IMR-90 (cell line): ENCODE results near the gene ACTR5. TPM values are rescaled to one million over a fixed set of nuclear protein-coding genes. Genes with fewer than 3 reads are reported as not detected.

ENCODE experiments used
- ATAC-seq: fragments of 200-7000 bp; cut with Tn5 transposase; 2 replicates; pipeline ENCODE4 v1.9.1; 2020; ENCODE audit warnings: low read depth, mild to moderate bottlenecking, moderate library complexity
- BruUV-seq: library from RNA; stranded (reverse); fragments of 400-500 nt; replicated peaks from 2 replicates; lab custom pipeline; 2021; lab: Mats Ljungman, UMichigan
- CTCF ChIA-PET: fragments of 300-600 bp; formaldehyde crosslinking; extraction: SDS; loops from one replicate; lab custom pipeline; 2021; ENCODE audit warnings: antibody characterized with exemption; lab: Yijun Ruan, JAX
- POLR2A ChIA-PET: fragments of 300-600 bp; sonication (Branson Sonifier 250); formaldehyde crosslinking; loops from one replicate; lab custom pipeline; 2022; ENCODE audit warnings: antibody characterized with exemption; ENCODE audit not compliant: unreplicated experiment; lab: Charles Lee
- DNase-seq: peaks from one replicate; pipeline ENCODE4 v3.0.0; 2013
- H2AFZ ChIP-seq: replicated peaks from 2 replicates; pipeline ENCODE3; 2013; ENCODE audit warnings: low read length, mild to moderate bottlenecking; ENCODE audit not compliant: poor library complexity
- H2AK5ac ChIP-seq: 2 replicates; pipeline ENCODE4 v1.6.1; 2013; ENCODE audit warnings: low read depth, low read length, inconsistent platforms
- H2AK9ac ChIP-seq: replicated peaks from 2 replicates; pipeline ENCODE3; 2013; ENCODE audit warnings: mild to moderate bottlenecking, low read depth, low read length, moderate library complexity; ENCODE audit not compliant: poor library complexity
- H2BK120ac ChIP-seq: 2 replicates; pipeline ENCODE4 v1.6.1; 2013; ENCODE audit warnings: low read depth, low read length, inconsistent platforms
- H2BK15ac ChIP-seq: 3 replicates; pipeline ENCODE4 v1.6.1; 2013; ENCODE audit warnings: low read depth, low read length, inconsistent platforms
- H2BK20ac ChIP-seq: 2 replicates; pipeline ENCODE4 v1.6.1; 2013; ENCODE audit warnings: low read depth, mild to moderate bottlenecking, inconsistent platforms, low read length, moderate library complexity
- H2BK5ac ChIP-seq: 2 replicates; pipeline ENCODE4 v1.6.1; 2013; ENCODE audit warnings: mild to moderate bottlenecking, low read depth, low read length, inconsistent platforms; ENCODE audit not compliant: poor library complexity, severe bottlenecking
- H3K14ac ChIP-seq: replicated peaks from 2 replicates; pipeline ENCODE4 v1.6.1; 2013; ENCODE audit warnings: low read depth, low read length, inconsistent platforms
- H3K18ac ChIP-seq: 2 replicates; pipeline ENCODE4 v1.6.1; 2013; ENCODE audit warnings: low read depth, low read length, control low read depth
- H3K23ac ChIP-seq: 2 replicates; pipeline ENCODE4 v1.6.1; 2013; ENCODE audit warnings: low read depth, low read length, inconsistent platforms
- H3K27ac ChIP-seq: 2 replicates; pipeline ENCODE4 v1.5.1; 2013; ENCODE audit warnings: mild to moderate bottlenecking, control low read depth, low read length; ENCODE audit not compliant: insufficient read depth
- H3K27me3 ChIP-seq: 2 replicates; pipeline ENCODE4 v1.6.1; 2013; ENCODE audit warnings: low read length; ENCODE audit not compliant: control insufficient read depth, insufficient read depth
- H3K36me3 ChIP-seq: 2 replicates; pipeline ENCODE4 v1.6.1; 2013; ENCODE audit warnings: low read length, mixed read lengths; ENCODE audit not compliant: control insufficient read depth, insufficient read depth
- H3K4ac ChIP-seq: 2 replicates; pipeline ENCODE4 v1.6.1; 2013; ENCODE audit warnings: low read depth, low read length, inconsistent platforms
- H3K4me1 ChIP-seq: 2 replicates; pipeline ENCODE4 v1.6.1; 2013; ENCODE audit warnings: low read length, mixed read lengths; ENCODE audit not compliant: control insufficient read depth, insufficient read depth
- H3K4me2 ChIP-seq: 2 replicates; pipeline ENCODE4 v1.6.1; 2013; ENCODE audit warnings: low read depth, mild to moderate bottlenecking, control low read depth, low read length, moderate library complexity
- H3K4me3 ChIP-seq: 2 replicates; pipeline ENCODE4 v1.5.1; 2013; ENCODE audit warnings: low read depth, mild to moderate bottlenecking, control low read depth, low read length, moderate library complexity; ENCODE audit not compliant: insufficient read depth
- H3K56ac ChIP-seq: 2 replicates; pipeline ENCODE4 v1.6.1; 2013; ENCODE audit warnings: low read length, inconsistent platforms; ENCODE audit not compliant: insufficient read depth; ENCODE audit errors: extremely low read depth
- H3K79me1 ChIP-seq, 2 experiments: 2 replicates each; pipeline ENCODE4 v1.6.1; 2013; ENCODE audit warnings: low read length in 2 of 2, inconsistent platforms in 1 of 2, low read depth in 1 of 2
- H3K9ac ChIP-seq: 2 replicates; pipeline ENCODE4 v1.6.1; 2013; ENCODE audit warnings: low read depth, low read length, control low read depth
- H3K9me1 ChIP-seq: 2 replicates; pipeline ENCODE4 v1.6.1; 2013; ENCODE audit warnings: low read length, inconsistent platforms; ENCODE audit not compliant: insufficient read depth
- H3K9me3 ChIP-seq: 2 replicates; pipeline ENCODE4 v1.6.1; 2013; ENCODE audit warnings: low read length; ENCODE audit not compliant: control insufficient read depth, insufficient read depth
- H4K20me1 ChIP-seq: 2 replicates; pipeline ENCODE4 v1.6.1; 2013; ENCODE audit warnings: low read length, inconsistent platforms; ENCODE audit not compliant: insufficient read depth
- H4K5ac ChIP-seq: 2 replicates; pipeline ENCODE4 v1.6.1; 2013; ENCODE audit warnings: mild to moderate bottlenecking, low read depth, low read length, control low read depth
- H4K8ac ChIP-seq, 2 experiments: 2 replicates each; pipeline ENCODE4 v1.6.1; 2013; ENCODE audit warnings: low read depth in 2 of 2, low read length in 2 of 2, control low read depth in 1 of 2, inconsistent platforms in 1 of 2
- H4K91ac ChIP-seq: 2 replicates; pipeline ENCODE4 v1.6.1; 2013; ENCODE audit warnings: low read depth, low read length, inconsistent platforms; ENCODE audit not compliant: insufficient read depth
- BHLHE40 ChIP-seq: fragments of 150-350 bp; IDR thresholded peaks from 2 replicates; pipeline ENCODE4 v1.6.1; 2016; ENCODE audit warnings: mild to moderate bottlenecking, low read depth, low read length
- CEBPB ChIP-seq: IDR thresholded peaks from 2 replicates; pipeline ENCODE4 v1.6.1; 2012; ENCODE audit warnings: low read depth, low read length, improper control_type of control experiment
- CHD1 ChIP-seq: IDR thresholded peaks from 2 replicates; pipeline ENCODE4 v1.6.1; 2012; ENCODE audit warnings: low read depth, low read length, improper control_type of control experiment
- FOS ChIP-seq: fragments of 150-350 bp; IDR thresholded peaks from 2 replicates; pipeline ENCODE4 v1.6.1; 2016; ENCODE audit warnings: low read depth, low read length
- MAZ ChIP-seq: IDR thresholded peaks from 2 replicates; pipeline ENCODE4 v1.6.1; 2012; ENCODE audit warnings: low read depth, mild to moderate bottlenecking, low read length, improper control_type of control experiment, moderate library complexity, borderline replicate concordance
- MXI1 ChIP-seq: IDR thresholded peaks from 2 replicates; pipeline ENCODE4 v1.6.1; 2012; ENCODE audit warnings: low read depth, mild to moderate bottlenecking, low read length, moderate library complexity, borderline replicate concordance
- POLR2A ChIP-seq: IDR thresholded peaks from 2 replicates; pipeline ENCODE4 v1.6.1; 2012; ENCODE audit warnings: mild to moderate bottlenecking, low read depth, low read length
- RAD21 ChIP-seq: IDR thresholded peaks from 2 replicates; pipeline ENCODE4 v1.6.1; 2012; ENCODE audit warnings: low read length, improper control_type of control experiment
- RCOR1 ChIP-seq: IDR thresholded peaks from 2 replicates; pipeline ENCODE4 v1.6.1; 2012; ENCODE audit warnings: mild to moderate bottlenecking, low read length, improper control_type of control experiment; ENCODE audit not compliant: insufficient replicate concordance
- RFX5 ChIP-seq: IDR thresholded peaks from 2 replicates; pipeline ENCODE4 v1.8.0; 2012; ENCODE audit warnings: low read depth, mild to moderate bottlenecking, low read length, moderate library complexity
- SMC3 ChIP-seq: fragments of 150-350 bp; IDR thresholded peaks from 2 replicates; pipeline ENCODE4 v1.6.1; 2016; ENCODE audit warnings: low read depth, mild to moderate bottlenecking, antibody characterized with exemption, low read length, moderate library complexity
- WGBS, 2 experiments: methylation state at CpG; one replicate each; pipeline versions ENCODE4 v1.1.5 to v1.1.7; 2013; ENCODE audit warnings: missing lambda C conversion rate in 2 of 2; ENCODE audit not compliant: insufficient read length in 1 of 2; ENCODE audit errors: extremely low coverage in 2 of 2; 5-methylcytosine and 5-hydroxymethylcytosine counted together
- dilution Hi-C: fragments of 300-500 bp; cut with HindIII; formaldehyde crosslinking; loops from one replicate; pipeline ENCODE4 v1.14.3; 2018; ENCODE audit warnings: low sequenced_read_pairs; ENCODE audit not compliant: unreplicated experiment
- in situ Hi-C: fragments of 300-500 bp; cut with MboI; formaldehyde crosslinking; loops from 3 replicates; pipeline ENCODE4 v1.14.3; 2019; ENCODE audit warnings: low sequenced_read_pairs, inconsistent platforms, mixed read lengths
- intact Hi-C: fragments of 100-400 bp; cut with micrococcal nuclease; formaldehyde crosslinking; loops from 2 replicates; pipeline ENCODE4 v1.10.0; 2022
- polyA plus RNA-seq, 3 experiments: library from polyadenylated mRNA; depleted of rRNA; stranded (reverse); fragments of >200 nt; gene quantifications; 2 replicates each; pipeline ENCODE4 v1.2.3, GENCODE V29; 2012; ENCODE audit warnings: low replicate concordance in 1 of 3
- total RNA-seq: library from RNA; depleted of rRNA; stranded (reverse); fragments of >200 nt; gene quantifications from 2 replicates; pipeline ENCODE4 v1.2.3, GENCODE V29; 2012
- TF ChIP-seq, protein P1 (sequence below): conservative IDR thresholded peaks from 2 replicates; pipeline ENCODE4 v1.5.1; 2012; ENCODE audit warnings: mild to moderate bottlenecking, low read depth, low read length, improper control_type of control experiment
- TF ChIP-seq, protein P2 (sequence below): fragments of 150-350 bp; IDR thresholded peaks from 2 replicates; pipeline ENCODE4 v1.6.1; 2016; ENCODE audit warnings: low read depth, mild to moderate bottlenecking, low read length, moderate library complexity, borderline replicate concordance
- TF ChIP-seq, protein P3 (sequence below): fragments of 150-350 bp; IDR thresholded peaks from 2 replicates; pipeline ENCODE4 v1.6.1; 2017; ENCODE audit warnings: mild to moderate bottlenecking, antibody characterized with exemption, low read length, low read depth

The ACTR5 gene
- total and polyA plus RNA-seq, 2 of the 4 experiments (the other 2 are of a cell fraction) = 5.9 to 6.6 TPM

DNA sequence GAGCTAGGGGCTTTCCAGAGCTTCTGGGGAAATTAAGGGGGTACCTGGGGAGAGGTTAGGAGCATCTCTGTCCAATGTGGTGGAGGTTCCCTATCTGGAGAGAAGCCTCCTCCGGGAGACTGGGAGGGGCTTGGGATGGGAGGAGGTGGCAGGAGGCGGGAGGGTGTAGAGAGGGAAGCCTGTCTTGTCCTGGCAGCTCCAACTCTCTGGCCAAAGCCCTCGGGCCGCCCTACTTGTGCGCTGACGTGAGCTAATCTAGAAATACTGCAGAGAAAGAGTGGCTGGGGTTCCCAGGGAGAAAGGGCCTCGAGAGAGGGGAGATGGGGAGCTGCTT, 25.6 kb upstream of the ACTR5 start:
- Histone ChIP-seq H2BK120ac (no peak overlapping the region), H4K20me1 (peaks cover 6% of the 10 kb centered on the region), H4K8ac (no peak overlapping the region), H3K4ac (no peak overlapping the region), H2BK15ac (no peak overlapping the region), H3K56ac (no peak overlapping the region), H3K36me3 (no peaks in the 10 kb centered on the region), H2AFZ (no peak overlapping the region), H3K9me1 (no peaks in the 10 kb centered on the region), H4K91ac (no peak overlapping the region), H2AK9ac (no peak overlapping the region), H3K14ac (no peak overlapping the region), H3K9ac (no peak overlapping the region), H3K4me3 (no peak overlapping the region), H2AK5ac (no peak overlapping the region), H3K27me3 (peaks cover 85% of the 10 kb centered on the region), H3K4me1 (no peaks in the 10 kb centered on the region; the same call in 1 of the 2 replicates), H2BK20ac (no peak overlapping the region), H4K5ac (no peak overlapping the region), H2BK5ac (no peak overlapping the region), H3K18ac (no peak overlapping the region), H3K79me1 (no peaks in the 10 kb centered on the region), H3K4me2 (no peak overlapping the region), H3K23ac (no peak overlapping the region), H3K27ac (no peak overlapping the region), H3K9me3 (peaks cover 4% of the 10 kb centered on the region; the same call in 1 of the 2 replicates)
- ChIA-PET CTCF (no interaction called here), POLR2A (no interaction called here)
- in situ Hi-C loops (no loop called here), intact Hi-C loops (no loop called here), dilution Hi-C loops (no loop called here)
- DNase-seq (no peak), ATAC-seq (no peak)
- WGBS, 2 experiments = 0% methylated on average over 2 of the region's 7 CpGs; no CpG with 5 or more reads in 1 of the 2 experiments
- BruUV-seq = no TSS peak
- TF ChIP-seq POLR2A (no peak), RAD21 (no peak), CEBPB (no peak), RCOR1 (no peak), SMC3 (no peak), BHLHE40 (no peak), RFX5 (no peak), CHD1 (no peak), FOS (no peak), MXI1 (no peak), MAZ (no peak)
- TF ChIP-seq, protein P1, sequence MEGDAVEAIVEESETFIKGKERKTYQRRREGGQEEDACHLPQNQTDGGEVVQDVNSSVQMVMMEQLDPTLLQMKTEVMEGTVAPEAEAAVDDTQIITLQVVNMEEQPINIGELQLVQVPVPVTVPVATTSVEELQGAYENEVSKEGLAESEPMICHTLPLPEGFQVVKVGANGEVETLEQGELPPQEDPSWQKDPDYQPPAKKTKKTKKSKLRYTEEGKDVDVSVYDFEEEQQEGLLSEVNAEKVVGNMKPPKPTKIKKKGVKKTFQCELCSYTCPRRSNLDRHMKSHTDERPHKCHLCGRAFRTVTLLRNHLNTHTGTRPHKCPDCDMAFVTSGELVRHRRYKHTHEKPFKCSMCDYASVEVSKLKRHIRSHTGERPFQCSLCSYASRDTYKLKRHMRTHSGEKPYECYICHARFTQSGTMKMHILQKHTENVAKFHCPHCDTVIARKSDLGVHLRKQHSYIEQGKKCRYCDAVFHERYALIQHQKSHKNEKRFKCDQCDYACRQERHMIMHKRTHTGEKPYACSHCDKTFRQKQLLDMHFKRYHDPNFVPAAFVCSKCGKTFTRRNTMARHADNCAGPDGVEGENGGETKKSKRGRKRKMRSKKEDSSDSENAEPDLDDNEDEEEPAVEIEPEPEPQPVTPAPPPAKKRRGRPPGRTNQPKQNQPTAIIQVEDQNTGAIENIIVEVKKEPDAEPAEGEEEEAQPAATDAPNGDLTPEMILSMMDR = no peak
- TF ChIP-seq, protein P2, sequence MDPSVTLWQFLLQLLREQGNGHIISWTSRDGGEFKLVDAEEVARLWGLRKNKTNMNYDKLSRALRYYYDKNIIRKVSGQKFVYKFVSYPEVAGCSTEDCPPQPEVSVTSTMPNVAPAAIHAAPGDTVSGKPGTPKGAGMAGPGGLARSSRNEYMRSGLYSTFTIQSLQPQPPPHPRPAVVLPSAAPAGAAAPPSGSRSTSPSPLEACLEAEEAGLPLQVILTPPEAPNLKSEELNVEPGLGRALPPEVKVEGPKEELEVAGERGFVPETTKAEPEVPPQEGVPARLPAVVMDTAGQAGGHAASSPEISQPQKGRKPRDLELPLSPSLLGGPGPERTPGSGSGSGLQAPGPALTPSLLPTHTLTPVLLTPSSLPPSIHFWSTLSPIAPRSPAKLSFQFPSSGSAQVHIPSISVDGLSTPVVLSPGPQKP = no peak
- TF ChIP-seq, protein P3, sequence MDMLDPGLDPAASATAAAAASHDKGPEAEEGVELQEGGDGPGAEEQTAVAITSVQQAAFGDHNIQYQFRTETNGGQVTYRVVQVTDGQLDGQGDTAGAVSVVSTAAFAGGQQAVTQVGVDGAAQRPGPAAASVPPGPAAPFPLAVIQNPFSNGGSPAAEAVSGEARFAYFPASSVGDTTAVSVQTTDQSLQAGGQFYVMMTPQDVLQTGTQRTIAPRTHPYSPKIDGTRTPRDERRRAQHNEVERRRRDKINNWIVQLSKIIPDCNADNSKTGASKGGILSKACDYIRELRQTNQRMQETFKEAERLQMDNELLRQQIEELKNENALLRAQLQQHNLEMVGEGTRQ = no peak
